Natural killer cell (primary cell): Measurements from ENCODE around the gene PRKAG2. TPM values are rescaled to one million over a fixed set of nuclear protein-coding genes. Genes with fewer than 3 reads are reported as not detected.

ENCODE experiments used
- ATAC-seq, 3 donors: fragments of 150-1000 bp in 2 of 3; fragments of 200-7000 bp in 1 of 3; cut with Tn5 transposase; 1 replicate in 1 of 3; 2 replicates in 2 of 3; pipeline ENCODE4 v1.10.0; 2021; ENCODE audit warnings: mild to moderate bottlenecking in 2 of 3, moderate library complexity in 2 of 3
- DNase-seq, 2 donors: peaks; one replicate each; pipeline versions ENCODE4 v3.0.0 to v3.0.0-alpha.2; 2013 to 2021; ENCODE audit warnings: mixed read lengths in 1 of 2
- H3K27ac ChIP-seq: one replicate; pipeline ENCODE4 v1.5.1; 2013; ENCODE audit warnings: mild to moderate bottlenecking, low read length
- H3K27me3 ChIP-seq: one replicate; pipeline ENCODE4 v1.6.1; 2013; ENCODE audit warnings: low read length; ENCODE audit not compliant: control insufficient read depth, insufficient read depth
- H3K36me3 ChIP-seq: one replicate; pipeline ENCODE4 v1.6.1; 2013; ENCODE audit warnings: low read length; ENCODE audit not compliant: control insufficient read depth, insufficient read depth
- H3K4me1 ChIP-seq: one replicate; pipeline ENCODE4 v1.6.1; 2013; ENCODE audit warnings: low read length; ENCODE audit not compliant: control insufficient read depth, insufficient read depth
- H3K4me3 ChIP-seq: one replicate; pipeline ENCODE4 v1.5.1; 2013; ENCODE audit warnings: low read length
- H3K9me3 ChIP-seq: one replicate; pipeline ENCODE4 v1.6.1; 2013; ENCODE audit warnings: low read length; ENCODE audit not compliant: control insufficient read depth, insufficient read depth
- H3K27ac Mint-ChIP-seq, 2 donors: one replicate each; pipeline ENCODE4 v1.8.0; 2022; ENCODE audit warnings: mild to moderate bottlenecking in 2 of 2, mixed read lengths in 2 of 2, moderate library complexity in 1 of 2
- H3K27me3 Mint-ChIP-seq, 2 donors: one replicate each; pipeline ENCODE4 v1.8.0; 2022; ENCODE audit warnings: low read depth in 2 of 2, mixed read lengths in 2 of 2
- H3K36me3 Mint-ChIP-seq: one replicate; pipeline ENCODE4 v1.8.0; 2022; ENCODE audit warnings: mixed read lengths
- H3K4me1 Mint-ChIP-seq, 2 donors: one replicate each; pipeline ENCODE4 v1.8.0; 2022; ENCODE audit warnings: mixed read lengths in 2 of 2
- H3K4me3 Mint-ChIP-seq: one replicate; pipeline ENCODE4 v1.8.0; 2022; ENCODE audit warnings: mild to moderate bottlenecking, moderate library complexity, mixed read lengths
- H3K9me3 Mint-ChIP-seq, 2 donors: one replicate each; pipeline ENCODE4 v1.8.0; 2022; ENCODE audit warnings: mixed read lengths in 2 of 2
- WGBS: methylation state at CpG from one replicate; pipeline ENCODE4 v1.1.7; 2013; ENCODE audit warnings: missing lambda C conversion rate; ENCODE audit not compliant: insufficient coverage; 5-methylcytosine and 5-hydroxymethylcytosine counted together
- intact Hi-C: fragments of 100-400 bp; cut with micrococcal nuclease; formaldehyde crosslinking; loops from one replicate; pipeline ENCODE4 v1.14.2; 2022
- total RNA-seq, 4 donors: library from RNA; stranded (reverse); fragments of 120-200 nt in 1 of 4; gene quantifications; one replicate each; pipeline versions ENCODE4 v1.2.3 to v1.2.4, GENCODE V29; 2013 to 2022
- TF ChIP-seq, protein P1 (sequence below): fragments of 200-600 bp; IDR thresholded peaks from one replicate; pipeline ENCODE4 v1.8.0; 2022; ENCODE audit warnings: antibody characterized with exemption

The PRKAG2 gene
- total RNA-seq, 3 donors from 2014 or later (not counting 1 experiment from before 2014, with no cell fraction given), result 42.6 to 66.5 (median 64.4) TPM

DNA sequence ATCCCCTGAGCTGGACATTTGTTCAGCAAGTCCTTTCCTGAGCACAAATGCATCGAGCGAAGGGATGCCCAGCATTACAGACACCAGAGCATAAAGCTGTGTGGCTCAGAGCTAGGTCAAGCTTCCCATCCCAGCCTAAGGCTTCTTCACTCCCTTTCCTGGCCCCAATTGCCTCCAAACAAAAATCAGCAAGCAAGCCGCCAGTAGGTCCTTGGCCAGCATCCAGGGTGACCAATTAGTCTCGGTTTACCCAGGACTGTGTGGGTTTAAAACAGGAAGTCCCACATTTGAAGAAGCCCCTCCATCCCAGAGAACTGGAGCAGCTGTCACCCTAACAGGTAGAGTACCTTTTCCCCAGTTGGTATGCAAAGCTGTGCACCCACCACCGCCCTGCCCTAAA is 51.2 kb downstream of the PRKAG2 start:
- Histone ChIP-seq H3K9me3 (no peaks in the 10 kb centered on the region), H3K27ac (no peak overlapping the region), H3K4me1 (no peaks in the 10 kb centered on the region), H3K27me3 (no peaks in the 10 kb centered on the region), H3K4me3 (no peak overlapping the region), H3K36me3 (no peaks in the 10 kb centered on the region)
- Mint-ChIP-seq H3K9me3 (no peaks in the 10 kb centered on the region), H3K27ac (no peak overlapping the region), H3K36me3 (no peaks in the 10 kb centered on the region), H3K4me1 (peaks cover 25 to 41% of the 10 kb centered on the region in 2 donors), H3K27me3 (no peaks in the 10 kb centered on the region), H3K4me3 (no peak overlapping the region)
- TF ChIP-seq, protein P1, sequence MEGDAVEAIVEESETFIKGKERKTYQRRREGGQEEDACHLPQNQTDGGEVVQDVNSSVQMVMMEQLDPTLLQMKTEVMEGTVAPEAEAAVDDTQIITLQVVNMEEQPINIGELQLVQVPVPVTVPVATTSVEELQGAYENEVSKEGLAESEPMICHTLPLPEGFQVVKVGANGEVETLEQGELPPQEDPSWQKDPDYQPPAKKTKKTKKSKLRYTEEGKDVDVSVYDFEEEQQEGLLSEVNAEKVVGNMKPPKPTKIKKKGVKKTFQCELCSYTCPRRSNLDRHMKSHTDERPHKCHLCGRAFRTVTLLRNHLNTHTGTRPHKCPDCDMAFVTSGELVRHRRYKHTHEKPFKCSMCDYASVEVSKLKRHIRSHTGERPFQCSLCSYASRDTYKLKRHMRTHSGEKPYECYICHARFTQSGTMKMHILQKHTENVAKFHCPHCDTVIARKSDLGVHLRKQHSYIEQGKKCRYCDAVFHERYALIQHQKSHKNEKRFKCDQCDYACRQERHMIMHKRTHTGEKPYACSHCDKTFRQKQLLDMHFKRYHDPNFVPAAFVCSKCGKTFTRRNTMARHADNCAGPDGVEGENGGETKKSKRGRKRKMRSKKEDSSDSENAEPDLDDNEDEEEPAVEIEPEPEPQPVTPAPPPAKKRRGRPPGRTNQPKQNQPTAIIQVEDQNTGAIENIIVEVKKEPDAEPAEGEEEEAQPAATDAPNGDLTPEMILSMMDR, result no peak
- ATAC-seq (no peak), DNase-seq (no peak)
- intact Hi-C loops, result no loop called here
- WGBS, result 78% methylated on average over 5 of the region's 5 CpGs

DNA sequence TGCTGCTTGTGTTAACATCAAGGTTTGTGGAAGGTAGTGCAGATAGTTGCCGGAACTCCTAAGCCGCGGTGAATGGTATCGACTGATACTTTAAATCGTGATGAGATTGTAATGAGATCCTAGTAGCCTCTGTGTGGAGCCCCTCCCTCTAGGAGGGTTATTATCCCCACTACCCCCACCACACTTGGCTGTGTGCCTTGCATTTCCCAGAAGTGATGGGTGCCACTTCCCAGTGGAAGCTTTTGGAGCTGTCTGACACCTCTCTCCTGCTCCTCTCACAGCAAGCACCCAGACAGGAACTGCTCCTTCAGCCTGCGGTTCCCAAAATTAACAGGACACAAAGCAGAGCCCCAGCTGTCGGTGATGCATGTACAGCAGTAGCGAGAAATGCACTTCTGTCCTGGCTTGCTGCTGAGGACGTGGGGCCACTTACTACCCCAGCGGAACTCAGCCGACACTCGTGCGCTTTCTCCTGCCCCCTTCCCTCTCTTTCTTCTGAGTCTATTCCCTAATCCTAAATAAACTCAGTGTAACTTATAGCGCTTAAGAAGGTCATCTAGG is 52.5 kb downstream of the PRKAG2 start:
- DNase-seq, result no peak
- Mint-ChIP-seq H3K9me3 (no peaks in the 10 kb centered on the region), H3K4me1 (peaks cover 24 to 38% of the 10 kb centered on the region in 2 donors), H3K27ac (no peak overlapping the region), H3K4me3 (no peak overlapping the region), H3K27me3 (no peaks in the 10 kb centered on the region), H3K36me3 (no peaks in the 10 kb centered on the region)
- H3K4me3 ChIP-seq, result no peak overlapping the region
- no peak for ATAC-seq
- H3K27ac ChIP-seq, result no peak overlapping the region
- no peaks in the 10 kb centered on the region for H3K27me3 ChIP-seq
- intact Hi-C loops, result no loop called here
- WGBS, result 96% methylated on average over 13 of the region's 14 CpGs
- H3K9me3 ChIP-seq, result no peaks in the 10 kb centered on the region
- TF ChIP-seq, protein P1, result no peak
- H3K36me3 ChIP-seq, result no peaks in the 10 kb centered on the region
- H3K4me1 ChIP-seq, result no peaks in the 10 kb centered on the region

DNA sequence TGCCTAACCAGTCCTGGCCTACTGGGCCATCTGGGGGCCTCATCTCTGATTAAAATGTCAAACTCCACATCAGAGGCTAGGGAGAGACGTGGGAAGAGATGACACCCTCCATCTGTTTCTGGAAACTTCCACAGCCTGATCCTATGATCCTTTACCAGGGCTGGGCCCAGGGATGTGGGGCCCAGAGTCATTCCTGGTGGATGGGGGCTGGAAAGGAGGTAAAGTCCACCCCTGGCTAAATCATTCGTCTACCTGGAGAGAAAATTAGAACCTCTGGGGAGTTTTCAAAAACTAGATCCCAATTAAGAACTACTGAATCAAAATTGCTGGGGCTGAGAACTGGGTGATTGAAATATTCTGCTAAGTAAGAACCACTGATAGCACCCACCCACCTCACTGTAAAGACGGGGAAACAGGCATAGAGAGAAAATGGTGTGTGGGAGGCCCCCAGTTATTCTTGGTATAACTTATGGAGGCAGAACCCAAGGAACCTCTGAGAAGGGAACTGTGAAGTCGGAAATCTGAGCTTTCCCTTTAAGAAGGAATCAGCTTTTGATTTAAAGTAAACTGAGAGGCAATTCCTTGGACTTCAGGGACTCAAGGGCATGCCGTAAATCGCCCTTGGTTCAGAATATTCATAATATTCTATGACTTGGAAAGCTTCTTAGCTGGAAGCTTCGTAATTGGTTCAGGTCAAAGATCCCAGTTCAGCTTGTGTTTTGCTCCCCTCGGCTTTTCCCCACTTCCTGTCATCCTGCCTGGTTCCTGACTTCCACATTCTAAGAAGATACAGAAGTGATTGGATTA is 53.1 kb downstream of the PRKAG2 start:
- no peaks in the 10 kb centered on the region for H3K36me3 Mint-ChIP-seq
- H3K4me1 Mint-ChIP-seq, result peaks cover 17 to 31% of the 10 kb centered on the region in 2 donors
- no peaks in the 10 kb centered on the region for H3K9me3 ChIP-seq
- WGBS, result 96% methylated on average over 6 of the region's 8 CpGs
- H3K9me3 Mint-ChIP-seq, result no peaks in the 10 kb centered on the region
- H3K27ac ChIP-seq, result no peak overlapping the region
- no peaks in the 10 kb centered on the region for H3K36me3 ChIP-seq
- no peaks in the 10 kb centered on the region for H3K4me1 ChIP-seq
- H3K27ac Mint-ChIP-seq, result no peak overlapping the region
- intact Hi-C loops, result no loop called here
- H3K27me3 ChIP-seq, result no peaks in the 10 kb centered on the region
- H3K4me3 ChIP-seq, result no peak overlapping the region
- no peak overlapping the region for H3K4me3 Mint-ChIP-seq
- ATAC-seq, result no peak
- TF ChIP-seq, protein P1, result no peak
- no peak for DNase-seq
- no peaks in the 10 kb centered on the region for H3K27me3 Mint-ChIP-seq
